GM11168 (cell line): ENCODE results near the gene OTX1.

Source experiments
- in situ Hi-C: fragments of 300-500 bp; cut with MboI; formaldehyde crosslinking; loops from one replicate; pipeline ENCODE4 v1.12.0; 2022; ENCODE audit warnings: low sequenced_read_pairs; ENCODE audit not compliant: unreplicated experiment

OTX1 gene

DNA sequence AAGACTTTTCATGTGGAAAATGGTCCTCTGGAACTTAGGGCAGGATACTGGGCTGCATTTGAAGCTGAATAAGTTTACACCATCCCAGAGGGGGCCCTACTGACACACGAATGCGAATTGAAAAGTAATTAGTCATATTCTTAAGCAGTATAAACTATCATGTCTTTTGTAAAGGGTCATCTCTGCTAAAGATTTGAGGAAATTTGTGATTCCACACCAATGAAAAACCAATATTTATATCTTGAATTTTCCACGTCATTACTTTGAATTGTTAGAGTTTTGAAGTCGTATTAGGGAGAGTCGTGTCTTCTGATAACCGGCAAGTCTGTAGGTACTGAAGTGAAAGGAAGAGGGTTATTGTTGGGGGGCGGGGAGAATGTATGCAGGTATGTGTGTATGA lies 4.1 kb upstream of the OTX1 start:
- in situ Hi-C loops: no loop called here

DNA sequence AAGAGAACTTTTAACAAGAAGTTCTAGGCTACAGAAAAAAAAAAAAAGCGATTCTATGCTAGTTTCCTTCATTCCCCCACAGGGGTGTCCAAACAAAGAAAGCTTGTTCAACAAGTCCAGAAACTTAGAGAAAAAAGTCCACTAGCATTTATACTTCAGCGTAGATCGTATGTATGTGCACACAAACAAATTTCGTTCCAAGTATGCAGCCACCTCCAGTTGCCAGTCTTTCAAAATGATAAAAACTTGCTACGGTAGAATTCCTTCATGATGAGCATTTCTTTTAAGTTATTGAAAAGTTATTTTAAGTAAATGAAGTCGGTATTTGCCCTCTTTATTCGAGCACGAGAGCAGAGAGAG lies 3.7 kb upstream of the OTX1 start:
- in situ Hi-C loops: no loop called here

DNA sequence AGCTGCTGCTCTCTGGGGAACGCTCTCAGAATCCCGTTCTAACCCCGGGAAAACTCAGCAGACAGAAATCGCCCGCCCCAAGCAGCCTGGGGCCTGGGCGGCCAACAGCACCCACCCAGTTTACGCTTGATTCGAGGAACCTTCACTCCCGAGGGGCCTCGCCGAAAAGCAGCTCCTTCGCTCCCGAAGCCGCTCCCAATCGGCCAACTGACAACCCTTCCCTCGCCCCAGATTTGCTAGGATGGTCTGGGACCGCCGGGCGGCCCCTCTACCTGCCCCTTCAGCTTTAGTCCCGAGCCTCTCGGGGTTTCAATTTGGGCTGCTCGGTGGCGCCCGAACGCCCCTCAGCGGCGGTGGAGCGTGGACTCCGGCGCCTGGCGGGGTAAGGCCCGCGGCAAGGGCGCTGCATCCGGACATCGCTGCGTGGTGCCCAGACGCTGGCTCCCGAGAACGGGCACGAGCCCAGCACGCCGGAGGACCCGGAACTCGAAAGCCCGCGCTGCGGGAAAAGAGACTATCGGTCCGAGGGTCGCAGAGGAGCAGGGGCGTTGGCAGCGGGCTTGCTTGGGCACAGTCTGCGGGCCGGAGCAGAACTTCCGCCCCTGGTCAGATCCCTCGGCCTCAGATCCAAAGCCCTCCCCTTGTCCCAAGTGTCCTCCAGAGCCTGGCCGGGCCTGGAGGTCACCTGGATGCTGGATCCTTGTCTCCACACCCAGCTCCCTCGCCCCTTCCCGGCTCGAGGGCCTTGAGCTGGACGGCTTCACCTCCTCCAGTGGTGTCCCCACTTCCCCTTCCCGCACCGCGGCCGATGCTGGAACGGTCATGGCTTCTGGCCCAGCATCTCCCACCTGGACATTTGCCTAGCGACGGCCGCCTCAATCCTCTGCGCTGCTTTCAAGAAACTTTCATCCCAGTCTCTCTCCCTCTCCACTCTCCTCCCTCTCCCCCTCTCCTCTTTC lies 3.0 kb upstream of the OTX1 start:
- in situ Hi-C loops: no loop called here

DNA sequence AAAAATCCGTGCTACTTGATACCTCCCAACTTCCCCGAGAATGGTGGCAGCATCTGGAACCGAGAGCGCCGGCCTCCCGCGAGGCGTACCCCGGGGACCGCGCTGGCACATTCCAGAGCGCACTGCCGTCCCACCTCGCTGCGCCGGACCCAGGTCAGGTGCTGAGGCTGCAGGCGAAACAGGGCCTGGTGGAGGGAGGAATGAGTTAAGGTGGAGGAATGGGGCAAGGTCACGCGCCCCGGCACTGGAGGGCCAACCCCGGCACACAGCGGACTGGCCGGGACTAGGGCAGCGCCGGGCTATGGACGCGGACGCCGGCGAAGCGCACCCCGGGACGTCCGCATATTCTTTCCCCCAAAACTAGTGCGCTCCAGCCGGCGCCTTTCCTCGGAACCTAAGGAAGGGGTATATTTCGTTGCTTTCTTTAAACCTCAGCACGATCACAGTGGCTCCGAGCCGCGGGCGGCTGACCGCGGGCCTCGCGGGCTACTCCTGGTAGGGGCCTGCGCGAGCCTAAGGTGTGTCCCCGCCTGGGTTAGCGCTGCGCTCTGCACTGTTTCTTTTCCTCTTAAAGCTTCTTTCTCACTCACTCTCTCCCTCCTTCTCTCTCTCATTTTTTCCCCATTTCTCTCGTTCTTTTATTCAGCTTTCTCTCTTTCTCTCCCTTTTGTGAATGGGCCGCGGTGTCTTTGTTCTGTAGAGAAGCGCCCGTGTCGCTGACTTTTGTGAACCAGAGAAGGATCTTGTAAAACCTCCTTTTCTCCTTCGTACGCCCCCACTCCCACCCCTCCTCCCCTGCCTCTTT lies 2.1 kb upstream of the OTX1 start:
- in situ Hi-C loops: no loop called here

DNA sequence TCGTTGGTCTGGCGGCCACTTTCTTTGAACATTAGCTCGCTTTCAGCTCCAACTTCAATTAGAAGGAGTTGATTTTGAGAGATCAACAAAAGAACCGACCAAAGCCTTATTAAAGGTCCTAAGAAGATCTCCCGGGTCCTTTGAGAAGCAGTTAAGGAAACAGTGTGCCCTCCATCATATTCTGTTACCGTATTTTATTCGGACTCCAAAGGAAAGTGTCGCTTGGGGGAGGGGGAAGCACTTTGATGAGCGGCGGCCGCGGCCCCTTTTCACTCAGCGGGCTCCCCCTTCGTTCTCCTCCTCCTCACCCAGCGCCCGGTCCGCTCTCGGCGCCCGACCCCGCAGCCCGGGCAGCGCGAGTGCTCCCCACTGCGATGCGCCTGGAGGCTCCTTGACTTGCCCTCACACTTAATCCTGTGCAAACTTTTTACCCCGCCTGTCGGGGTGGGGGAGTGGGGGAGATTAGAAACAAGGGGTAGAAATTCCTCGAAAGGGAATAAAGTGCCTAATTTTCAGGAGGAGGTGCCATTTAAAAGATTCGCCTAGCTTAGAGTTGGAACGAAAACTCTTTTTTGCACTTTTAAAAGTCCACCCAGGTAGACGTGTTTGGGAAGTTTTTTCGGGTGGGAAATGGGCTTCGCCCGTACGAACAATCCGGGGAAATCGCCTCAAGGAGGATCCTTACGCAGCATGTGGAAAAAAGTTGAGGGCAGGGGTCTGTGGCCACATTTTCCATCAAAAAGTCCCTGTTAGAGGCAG lies 1.2 kb upstream of the OTX1 start:
- in situ Hi-C loops: no loop called here

DNA sequence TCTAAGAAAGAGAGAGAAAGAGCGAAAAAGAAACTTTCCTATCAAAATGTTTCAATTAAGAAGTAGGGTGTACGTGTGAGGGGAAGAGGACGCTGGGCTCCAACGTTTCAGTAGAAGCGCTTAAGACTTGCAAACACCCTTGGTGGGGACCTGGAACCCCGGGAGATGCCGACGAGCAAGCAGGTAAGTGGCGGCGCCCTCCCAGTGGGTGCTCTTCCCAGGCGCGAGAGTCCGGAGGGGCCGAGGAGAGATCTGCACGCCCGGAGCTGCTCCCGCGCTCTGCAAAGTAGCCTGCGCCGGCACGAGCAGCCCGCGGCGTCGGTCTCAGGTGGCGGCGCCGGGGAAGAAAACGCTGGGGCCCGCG lies 678 bp upstream of the OTX1 start:
- in situ Hi-C loops: no loop called here

DNA sequence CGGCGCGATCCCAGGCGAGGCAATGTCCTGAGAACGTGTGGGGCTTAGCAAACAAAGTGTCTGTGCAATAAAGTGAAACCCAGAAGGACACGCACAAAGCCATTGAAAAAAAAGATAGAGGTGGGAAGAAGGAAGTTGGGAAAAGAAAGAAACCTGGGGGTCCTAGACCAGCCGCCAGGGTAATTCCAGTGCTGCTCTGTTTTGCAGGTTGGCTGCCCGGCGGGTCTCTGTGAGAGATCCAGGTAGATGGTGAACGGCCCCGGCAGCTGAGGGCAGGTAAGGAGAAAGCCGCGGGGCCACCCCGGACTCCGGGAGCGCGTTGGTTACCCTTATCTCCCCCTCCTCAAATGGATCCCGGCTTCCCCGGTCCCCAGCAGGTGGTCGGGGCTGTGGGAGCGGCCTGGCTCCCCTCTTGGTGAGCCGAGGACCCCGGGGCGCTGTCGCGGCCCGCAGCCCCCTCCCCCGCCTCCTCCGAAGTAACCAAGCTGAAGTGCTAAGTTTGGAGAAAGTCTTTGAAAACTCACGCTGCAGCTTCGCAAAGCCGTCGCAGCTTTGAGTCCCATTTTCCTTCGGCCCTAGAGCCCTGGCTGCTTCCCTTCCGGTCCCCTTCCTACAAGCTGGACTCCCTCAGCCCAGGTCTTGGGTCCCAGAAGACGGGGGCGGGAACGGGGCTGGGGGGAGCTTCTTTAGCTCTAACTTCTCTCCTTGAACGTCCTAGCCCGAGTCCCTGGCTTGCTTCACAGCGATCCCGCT lies 588 bp downstream of the OTX1 start:
- in situ Hi-C loops: no loop called here

DNA sequence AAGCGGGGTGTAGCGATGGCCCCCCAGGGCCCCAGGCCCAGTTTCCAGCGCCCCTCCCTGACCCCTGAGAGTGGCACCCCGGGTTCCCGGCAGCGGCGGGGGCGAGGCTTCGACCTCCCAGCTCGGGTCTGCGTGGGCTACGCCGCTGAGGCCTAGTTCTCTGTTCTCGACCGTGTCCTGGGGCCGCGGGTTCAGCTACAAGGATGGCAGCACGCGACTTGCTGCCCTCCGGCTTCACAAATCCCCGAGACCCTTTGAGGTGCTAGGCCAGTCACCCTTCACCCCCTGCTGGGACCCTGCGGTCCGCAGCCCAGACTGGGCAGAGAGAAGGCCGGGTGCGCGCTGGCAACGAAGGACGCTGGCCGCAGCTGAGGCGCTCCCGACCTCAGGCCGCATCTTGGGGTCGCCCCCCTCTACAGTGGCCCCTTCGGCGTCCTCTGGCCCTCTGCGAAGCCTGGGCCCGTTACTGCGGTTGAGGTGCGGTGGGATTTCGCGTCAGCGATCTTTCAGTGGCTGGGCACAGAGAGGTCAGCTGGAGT lies 1.2 kb downstream of the OTX1 start:
- in situ Hi-C loops: no loop called here

DNA sequence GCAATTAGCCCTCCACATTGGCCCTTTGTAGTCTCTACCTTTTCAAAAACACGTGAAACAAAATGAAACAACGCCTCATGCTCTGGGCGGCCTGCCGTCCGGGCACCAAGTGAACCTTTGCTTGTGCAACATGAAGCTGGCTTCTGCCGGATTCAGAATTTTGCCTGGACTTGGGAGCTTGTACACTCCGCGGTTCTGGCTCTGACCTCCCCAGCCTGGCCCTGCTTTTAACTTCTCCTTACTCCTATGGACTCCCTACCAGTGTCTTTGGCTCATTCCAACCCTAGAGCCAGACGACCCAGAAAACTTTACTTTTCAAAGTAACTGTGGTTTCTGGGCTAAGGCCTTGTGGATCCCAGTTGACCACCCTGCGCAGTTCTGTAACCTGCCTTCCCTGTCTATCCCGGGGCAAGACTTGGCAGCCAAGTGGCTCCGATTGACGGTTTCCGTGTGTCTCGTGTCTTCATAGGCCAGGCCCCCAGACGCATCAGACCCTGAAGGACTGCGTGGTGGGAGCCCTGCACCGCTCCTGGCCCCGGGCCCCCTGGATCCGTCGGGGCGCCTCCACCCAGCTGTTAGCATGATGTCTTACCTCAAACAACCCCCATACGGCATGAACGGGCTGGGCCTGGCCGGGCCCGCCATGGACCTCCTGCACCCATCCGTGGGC lies 1.9 kb downstream of the OTX1 start:
- in situ Hi-C loops: no loop called here

DNA sequence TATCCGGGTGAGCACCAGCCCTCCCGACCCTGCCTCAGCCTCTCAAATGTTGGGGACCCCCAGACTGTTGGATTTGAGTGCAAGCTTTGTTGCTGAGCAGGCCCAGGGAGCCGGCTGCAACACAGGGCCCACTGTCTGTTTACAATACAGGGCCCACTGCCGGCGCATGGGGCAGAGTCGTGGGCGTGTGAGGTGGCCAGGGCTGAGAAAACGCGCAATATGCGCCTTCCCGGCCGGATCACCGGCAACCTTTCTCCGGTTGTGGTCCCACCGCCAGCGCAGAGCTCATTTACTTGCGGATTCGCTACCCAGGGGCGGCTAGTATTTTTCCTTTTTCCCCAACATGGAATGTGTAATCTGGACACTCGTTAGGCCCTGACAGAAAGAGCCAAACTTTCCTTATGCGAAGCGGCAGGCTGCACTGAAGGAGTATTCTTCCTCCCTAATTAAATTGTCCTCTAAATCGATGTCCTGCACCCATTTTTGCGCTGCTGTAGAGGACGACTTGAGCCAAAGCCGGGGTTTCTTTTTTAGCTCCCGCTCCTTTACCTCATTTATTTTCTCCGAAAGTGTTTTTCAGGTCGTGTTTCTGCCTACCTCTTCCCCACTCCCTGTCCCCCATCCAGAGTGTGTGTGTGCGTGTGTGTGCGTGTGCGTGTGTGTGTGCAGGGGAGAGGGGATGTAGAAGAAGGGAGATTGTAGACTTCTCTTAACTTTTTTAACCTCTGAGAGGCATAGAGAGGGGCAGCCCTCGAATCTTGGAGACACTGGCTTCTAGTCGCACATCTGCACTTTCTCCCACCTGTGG lies 2.7 kb downstream of the OTX1 start:
- in situ Hi-C loops: no loop called here

DNA sequence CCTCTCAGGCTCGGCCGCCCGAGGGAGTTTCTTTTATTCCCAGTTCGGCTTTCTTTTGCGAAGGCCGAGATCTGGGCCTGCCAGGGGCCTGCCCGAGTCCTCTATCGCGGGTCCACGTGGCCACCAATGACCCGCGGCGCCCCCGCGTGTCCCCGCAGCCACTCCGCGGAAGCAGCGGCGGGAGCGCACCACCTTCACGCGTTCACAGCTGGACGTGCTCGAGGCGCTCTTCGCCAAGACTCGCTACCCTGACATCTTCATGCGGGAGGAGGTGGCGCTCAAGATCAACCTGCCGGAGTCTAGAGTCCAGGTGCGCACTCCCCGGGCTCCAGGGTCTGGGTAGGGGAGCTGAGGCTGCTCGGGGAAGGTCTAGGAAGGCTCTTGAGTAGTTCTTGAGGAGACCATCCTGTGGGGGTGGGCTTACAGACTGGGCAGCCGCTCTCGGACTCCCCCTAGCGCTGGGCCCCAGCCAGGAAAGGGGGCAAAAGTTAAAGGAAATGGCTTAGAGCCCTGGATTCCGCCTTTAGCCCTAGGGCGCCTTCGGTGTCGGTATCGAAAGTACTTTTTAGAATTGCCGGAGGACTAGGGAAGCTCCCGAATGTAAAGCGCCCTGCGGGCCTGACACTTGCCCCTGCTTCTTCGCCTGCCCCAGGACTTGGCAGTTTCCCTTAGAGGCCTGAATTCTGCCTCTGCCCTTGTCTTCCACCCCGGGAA lies 3.4 kb downstream of the OTX1 start:
- in situ Hi-C loops: no loop called here

DNA sequence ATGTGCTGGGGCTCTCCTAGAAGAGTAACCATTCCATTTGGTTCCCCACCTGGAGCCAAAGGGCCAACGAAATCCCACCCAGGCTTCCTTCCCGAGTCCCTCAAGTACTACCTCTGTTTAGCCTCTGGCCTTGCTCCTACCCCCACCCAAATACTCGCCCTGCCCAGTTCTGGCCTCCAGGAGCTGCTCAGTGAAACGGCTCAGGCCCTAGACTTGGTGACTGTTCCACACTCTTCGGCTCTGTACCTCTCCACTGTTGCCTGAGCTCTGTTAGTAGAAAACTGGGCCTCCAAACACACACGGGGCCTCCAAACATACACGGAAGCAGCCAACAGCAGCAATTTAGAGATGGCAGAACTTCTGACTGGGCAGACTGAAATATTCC lies 4.2 kb downstream of the OTX1 start:
- in situ Hi-C loops: no loop called here

DNA sequence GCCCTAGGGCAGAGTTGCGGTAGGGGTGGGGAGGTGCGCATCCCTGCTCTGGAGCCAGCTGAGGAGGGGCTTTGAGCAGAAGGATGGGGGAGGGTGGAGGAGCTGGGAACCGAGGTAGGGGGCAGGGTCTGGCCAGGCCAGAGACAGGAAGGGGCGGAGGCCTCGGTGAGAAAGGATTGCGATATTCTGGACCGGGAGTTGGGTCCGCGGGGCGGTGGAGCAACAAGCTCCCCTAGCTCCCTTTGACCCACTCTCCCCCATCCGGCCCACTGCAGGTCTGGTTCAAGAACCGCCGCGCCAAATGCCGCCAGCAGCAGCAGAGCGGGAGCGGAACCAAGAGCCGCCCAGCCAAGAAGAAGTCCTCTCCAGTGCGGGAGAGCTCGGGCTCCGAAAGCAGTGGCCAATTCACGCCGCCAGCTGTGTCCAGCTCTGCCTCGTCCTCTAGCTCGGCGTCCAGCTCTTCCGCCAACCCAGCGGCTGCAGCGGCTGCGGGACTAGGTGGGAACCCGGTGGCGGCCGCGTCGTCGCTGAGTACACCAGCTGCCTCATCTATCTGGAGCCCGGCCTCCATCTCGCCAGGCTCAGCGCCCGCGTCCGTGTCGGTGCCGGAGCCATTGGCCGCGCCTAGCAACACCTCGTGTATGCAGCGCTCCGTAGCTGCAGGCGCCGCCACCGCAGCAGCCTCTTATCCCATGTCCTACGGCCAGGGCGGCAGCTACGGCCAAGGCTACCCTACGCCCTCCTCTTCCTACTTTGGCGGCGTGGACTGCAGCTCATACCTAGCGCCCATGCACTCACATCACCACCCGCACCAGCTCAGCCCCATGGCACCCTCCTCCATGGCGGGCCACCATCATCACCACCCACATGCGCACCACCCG lies 4.8 kb downstream of the OTX1 start:
- in situ Hi-C loops: no loop called here

DNA sequence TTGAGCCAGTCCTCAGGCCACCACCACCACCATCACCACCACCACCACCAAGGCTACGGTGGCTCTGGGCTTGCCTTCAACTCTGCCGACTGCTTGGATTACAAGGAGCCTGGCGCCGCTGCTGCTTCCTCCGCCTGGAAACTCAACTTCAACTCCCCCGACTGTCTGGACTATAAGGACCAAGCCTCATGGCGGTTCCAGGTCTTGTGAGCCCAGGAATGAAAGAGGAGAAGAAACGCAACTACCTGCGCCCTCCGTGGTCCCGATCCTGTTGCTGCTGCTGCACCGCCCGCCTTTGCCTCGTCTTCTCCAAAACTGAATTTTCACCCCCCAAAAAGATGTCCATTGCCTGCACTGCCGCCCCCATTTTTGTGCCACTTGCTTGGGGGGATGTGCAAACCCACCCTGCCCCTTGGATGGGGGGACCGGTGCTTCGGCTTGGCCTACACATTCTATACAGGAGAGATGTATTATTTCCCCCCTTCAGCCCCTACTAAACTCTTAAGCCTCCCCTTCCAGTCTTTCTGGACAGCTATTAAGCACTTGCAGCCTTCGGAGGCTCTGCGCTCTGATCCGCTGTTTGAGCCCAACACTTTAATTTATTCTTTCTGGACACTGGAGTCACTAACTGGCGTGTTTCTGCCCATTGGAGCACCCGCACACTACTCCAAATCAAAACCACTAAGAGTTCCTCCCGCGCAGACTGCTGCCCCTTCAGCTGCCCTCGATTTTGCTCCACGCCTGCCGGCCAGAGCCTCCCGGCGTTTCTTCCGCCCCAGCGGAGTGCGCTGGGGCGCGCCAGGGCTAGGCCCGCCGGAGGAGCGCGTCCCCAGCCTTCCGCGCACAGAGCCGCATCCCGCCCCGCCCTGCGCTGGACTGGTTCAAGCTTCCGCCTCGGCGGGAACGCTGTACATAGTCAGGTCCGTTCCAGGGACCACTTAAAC lies 5.7 kb downstream of the OTX1 start:
- in situ Hi-C loops: no loop called here

DNA sequence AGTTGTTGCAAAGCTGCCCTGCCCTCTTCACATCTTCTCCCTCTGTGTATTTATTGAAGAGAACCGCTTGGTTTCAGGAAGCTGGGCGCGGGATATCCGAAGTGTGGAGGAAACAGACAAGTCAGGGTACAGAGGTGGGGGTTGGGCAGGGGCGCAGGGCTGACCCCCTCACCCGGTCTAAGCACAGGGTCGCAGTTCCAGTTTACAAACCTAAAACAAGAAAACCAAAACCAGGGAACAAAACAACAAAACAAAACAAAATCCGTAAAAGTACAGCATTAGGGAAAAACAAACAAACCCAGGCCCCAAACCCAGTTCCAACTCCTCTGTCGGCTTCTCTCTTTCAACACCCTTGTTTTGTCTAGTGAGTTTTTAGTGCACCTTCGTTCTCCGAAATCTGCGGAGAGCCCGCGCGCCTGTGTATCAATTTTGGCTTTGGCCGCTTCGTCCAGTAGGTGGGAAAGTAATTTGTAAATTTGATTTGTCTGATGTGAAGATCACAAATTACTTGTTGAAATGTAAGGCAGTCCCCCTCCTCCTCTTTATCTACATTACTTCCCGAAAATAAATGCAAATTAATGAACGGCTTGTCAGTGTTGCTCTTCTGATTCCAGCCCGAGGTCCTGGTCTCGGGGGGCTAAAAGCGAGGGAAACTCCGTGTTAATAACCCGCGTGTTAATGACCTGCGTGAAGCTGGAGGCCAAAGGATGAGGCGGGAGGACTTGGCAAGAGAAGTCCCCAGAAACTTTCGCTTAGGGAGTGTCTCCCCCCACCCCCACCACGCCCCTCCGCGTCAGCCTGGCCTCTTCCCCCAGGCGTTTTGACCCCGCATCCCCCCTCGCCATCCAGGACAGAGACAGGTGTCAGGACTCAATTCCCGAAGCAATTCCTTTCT lies 6.9 kb downstream of the OTX1 start:
- in situ Hi-C loops: no loop called here
